ENCODE data around the gene ACKR4. TPM values are rescaled to one million over a fixed set of nuclear protein-coding genes. Genes with fewer than 3 reads are reported as not detected.

The ACKR4 gene
- total RNA-seq, 1 experiment from 2014 or later: not detected

DNA sequence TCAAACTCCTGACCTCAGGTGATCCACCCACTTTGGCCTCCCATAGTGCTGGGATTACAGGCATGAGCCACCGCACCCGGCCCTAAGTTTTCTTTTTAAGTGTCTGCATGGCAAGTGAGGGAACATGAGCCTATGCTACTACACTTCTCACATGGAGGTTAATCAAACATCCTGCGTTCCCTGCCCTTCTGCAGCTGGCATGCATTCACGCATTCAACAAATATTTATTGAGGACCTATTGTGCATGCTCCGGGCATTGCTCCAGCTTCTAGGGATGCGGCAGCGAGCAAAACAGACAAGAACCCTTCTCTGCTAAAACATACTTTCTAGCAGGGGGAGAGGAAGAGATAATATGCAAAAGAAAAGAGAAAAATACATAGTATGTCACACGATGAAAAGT lies 42.6 kb upstream of the ACKR4 start (continued):
- TF ChIP-seq, protein P1, sequence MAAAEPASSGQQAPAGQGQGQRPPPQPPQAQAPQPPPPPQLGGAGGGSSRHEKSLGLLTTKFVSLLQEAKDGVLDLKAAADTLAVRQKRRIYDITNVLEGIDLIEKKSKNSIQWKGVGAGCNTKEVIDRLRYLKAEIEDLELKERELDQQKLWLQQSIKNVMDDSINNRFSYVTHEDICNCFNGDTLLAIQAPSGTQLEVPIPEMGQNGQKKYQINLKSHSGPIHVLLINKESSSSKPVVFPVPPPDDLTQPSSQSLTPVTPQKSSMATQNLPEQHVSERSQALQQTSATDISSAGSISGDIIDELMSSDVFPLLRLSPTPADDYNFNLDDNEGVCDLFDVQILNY (CRISPR knock-in tag; IDR thresholded peaks at IDR 0.05): no peak

DNA sequence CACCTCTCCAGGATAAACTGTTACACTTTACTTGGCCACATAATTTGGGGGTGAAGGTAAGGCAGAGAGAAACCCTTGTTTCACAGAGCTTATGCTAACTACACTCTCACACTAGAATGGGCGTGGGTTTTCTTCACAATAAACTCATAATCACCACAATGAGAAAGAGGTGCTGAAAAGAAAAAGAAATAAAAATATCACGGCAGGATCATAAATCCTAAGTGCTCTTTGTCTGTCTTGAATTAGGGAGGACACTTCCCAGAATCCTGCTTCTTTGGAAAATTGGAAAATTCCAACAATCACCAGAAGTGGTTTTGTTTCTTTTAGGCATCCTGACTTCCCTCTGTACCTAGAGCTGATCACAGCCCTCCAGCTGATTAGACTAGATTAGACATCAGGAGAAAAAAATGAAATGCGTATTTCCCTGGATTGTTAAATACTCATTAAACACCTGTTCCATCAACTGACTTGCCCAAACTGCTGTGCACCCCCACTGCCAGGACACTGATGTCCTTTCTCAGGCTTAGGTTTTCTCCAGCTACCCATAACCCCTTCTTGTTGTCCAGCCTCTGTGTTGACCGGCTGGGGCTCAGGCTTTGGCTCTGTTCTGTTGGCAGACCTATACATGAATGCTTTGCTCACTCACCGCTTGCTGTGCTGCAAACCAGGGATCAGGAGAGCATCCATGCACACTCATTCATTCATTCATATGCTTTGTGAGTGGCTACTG lies 41.6 kb upstream of the ACKR4 start:
- Mint-ChIP-seq H3K4me1 (peaks cover 23% of the 10 kb centered on the region), H3K4me3 (no peak overlapping the region), H3K36me3 (peaks cover 4% of the 10 kb centered on the region; the same call in 1 of the 2 replicates), H3K27me3 (ENCODE audit: low read depth) (no peaks in the 10 kb centered on the region), H3K9me3 (no peaks in the 10 kb centered on the region), H3K27ac (0 out of 2 replicates have a peak overlapping the region, but pooled peaks have one; percentile 1)
- ATAC-seq (no peak), DNase-seq (ENCODE audit: low spot score) (no peak)
- ChIA-PET CTCF (no interaction called here), POLR2A (no interaction called here)
- TF ChIP-seq TCF7 (CRISPR knock-in tag; IDR thresholded peaks at IDR 0.05; ENCODE audit: low read depth): no peak
- TF ChIP-seq, protein P2, sequence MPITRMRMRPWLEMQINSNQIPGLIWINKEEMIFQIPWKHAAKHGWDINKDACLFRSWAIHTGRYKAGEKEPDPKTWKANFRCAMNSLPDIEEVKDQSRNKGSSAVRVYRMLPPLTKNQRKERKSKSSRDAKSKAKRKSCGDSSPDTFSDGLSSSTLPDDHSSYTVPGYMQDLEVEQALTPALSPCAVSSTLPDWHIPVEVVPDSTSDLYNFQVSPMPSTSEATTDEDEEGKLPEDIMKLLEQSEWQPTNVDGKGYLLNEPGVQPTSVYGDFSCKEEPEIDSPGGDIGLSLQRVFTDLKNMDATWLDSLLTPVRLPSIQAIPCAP (CRISPR knock-in tag; IDR thresholded peaks at IDR 0.05): no peak
- TF ChIP-seq MYBL2 (CRISPR knock-in tag; IDR thresholded peaks at IDR 0.05): no peak
- TF ChIP-seq, protein P3, sequence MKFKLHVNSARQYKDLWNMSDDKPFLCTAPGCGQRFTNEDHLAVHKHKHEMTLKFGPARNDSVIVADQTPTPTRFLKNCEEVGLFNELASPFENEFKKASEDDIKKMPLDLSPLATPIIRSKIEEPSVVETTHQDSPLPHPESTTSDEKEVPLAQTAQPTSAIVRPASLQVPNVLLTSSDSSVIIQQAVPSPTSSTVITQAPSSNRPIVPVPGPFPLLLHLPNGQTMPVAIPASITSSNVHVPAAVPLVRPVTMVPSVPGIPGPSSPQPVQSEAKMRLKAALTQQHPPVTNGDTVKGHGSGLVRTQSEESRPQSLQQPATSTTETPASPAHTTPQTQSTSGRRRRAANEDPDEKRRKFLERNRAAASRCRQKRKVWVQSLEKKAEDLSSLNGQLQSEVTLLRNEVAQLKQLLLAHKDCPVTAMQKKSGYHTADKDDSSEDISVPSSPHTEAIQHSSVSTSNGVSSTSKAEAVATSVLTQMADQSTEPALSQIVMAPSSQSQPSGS (CRISPR knock-in tag; IDR thresholded peaks at IDR 0.05; ENCODE audit: borderline replicate concordance, low read depth): no peak
- no peak for TF ChIP-seq SP1 (CRISPR knock-in tag; conservative IDR thresholded peaks at IDR 0.05)
- no peak for TF ChIP-seq ZNF423 (CRISPR knock-in tag; IDR thresholded peaks at IDR 0.05)
- no peak for TF ChIP-seq CBFB (CRISPR knock-in tag; IDR thresholded peaks at IDR 0.05; ENCODE audit: low read depth)
- TF ChIP-seq NR1H2 (CRISPR knock-in tag; IDR thresholded peaks at IDR 0.05): no peak
- TF ChIP-seq, protein P4, sequence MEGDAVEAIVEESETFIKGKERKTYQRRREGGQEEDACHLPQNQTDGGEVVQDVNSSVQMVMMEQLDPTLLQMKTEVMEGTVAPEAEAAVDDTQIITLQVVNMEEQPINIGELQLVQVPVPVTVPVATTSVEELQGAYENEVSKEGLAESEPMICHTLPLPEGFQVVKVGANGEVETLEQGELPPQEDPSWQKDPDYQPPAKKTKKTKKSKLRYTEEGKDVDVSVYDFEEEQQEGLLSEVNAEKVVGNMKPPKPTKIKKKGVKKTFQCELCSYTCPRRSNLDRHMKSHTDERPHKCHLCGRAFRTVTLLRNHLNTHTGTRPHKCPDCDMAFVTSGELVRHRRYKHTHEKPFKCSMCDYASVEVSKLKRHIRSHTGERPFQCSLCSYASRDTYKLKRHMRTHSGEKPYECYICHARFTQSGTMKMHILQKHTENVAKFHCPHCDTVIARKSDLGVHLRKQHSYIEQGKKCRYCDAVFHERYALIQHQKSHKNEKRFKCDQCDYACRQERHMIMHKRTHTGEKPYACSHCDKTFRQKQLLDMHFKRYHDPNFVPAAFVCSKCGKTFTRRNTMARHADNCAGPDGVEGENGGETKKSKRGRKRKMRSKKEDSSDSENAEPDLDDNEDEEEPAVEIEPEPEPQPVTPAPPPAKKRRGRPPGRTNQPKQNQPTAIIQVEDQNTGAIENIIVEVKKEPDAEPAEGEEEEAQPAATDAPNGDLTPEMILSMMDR (IDR thresholded peaks at IDR 0.05): no peak
- TF ChIP-seq, protein P5, sequence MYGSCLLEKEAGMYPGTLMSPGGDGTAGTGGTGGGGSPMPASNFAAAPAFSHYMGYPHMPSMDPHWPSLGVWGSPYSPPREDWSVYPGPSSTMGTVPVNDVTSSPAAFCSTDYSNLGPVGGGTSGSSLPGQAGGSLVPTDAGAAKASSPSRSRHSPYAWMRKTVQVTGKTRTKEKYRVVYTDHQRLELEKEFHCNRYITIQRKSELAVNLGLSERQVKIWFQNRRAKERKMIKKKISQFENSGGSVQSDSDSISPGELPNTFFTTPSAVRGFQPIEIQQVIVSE (CRISPR knock-in tag; IDR thresholded peaks at IDR 0.05; ENCODE audit: borderline replicate concordance): no peak
- no peak for TF ChIP-seq GRHL2 (CRISPR knock-in tag; IDR thresholded peaks at IDR 0.05; ENCODE audit: insufficient replicate concordance, severe bottlenecking)
- TF ChIP-seq, protein P6, sequence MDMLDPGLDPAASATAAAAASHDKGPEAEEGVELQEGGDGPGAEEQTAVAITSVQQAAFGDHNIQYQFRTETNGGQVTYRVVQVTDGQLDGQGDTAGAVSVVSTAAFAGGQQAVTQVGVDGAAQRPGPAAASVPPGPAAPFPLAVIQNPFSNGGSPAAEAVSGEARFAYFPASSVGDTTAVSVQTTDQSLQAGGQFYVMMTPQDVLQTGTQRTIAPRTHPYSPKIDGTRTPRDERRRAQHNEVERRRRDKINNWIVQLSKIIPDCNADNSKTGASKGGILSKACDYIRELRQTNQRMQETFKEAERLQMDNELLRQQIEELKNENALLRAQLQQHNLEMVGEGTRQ (CRISPR knock-in tag; IDR thresholded peaks at IDR 0.05): no peak
- no peak for TF ChIP-seq ZNF396 (CRISPR knock-in tag; IDR thresholded peaks at IDR 0.05; ENCODE audit: borderline replicate concordance)
- TF ChIP-seq, protein P7, sequence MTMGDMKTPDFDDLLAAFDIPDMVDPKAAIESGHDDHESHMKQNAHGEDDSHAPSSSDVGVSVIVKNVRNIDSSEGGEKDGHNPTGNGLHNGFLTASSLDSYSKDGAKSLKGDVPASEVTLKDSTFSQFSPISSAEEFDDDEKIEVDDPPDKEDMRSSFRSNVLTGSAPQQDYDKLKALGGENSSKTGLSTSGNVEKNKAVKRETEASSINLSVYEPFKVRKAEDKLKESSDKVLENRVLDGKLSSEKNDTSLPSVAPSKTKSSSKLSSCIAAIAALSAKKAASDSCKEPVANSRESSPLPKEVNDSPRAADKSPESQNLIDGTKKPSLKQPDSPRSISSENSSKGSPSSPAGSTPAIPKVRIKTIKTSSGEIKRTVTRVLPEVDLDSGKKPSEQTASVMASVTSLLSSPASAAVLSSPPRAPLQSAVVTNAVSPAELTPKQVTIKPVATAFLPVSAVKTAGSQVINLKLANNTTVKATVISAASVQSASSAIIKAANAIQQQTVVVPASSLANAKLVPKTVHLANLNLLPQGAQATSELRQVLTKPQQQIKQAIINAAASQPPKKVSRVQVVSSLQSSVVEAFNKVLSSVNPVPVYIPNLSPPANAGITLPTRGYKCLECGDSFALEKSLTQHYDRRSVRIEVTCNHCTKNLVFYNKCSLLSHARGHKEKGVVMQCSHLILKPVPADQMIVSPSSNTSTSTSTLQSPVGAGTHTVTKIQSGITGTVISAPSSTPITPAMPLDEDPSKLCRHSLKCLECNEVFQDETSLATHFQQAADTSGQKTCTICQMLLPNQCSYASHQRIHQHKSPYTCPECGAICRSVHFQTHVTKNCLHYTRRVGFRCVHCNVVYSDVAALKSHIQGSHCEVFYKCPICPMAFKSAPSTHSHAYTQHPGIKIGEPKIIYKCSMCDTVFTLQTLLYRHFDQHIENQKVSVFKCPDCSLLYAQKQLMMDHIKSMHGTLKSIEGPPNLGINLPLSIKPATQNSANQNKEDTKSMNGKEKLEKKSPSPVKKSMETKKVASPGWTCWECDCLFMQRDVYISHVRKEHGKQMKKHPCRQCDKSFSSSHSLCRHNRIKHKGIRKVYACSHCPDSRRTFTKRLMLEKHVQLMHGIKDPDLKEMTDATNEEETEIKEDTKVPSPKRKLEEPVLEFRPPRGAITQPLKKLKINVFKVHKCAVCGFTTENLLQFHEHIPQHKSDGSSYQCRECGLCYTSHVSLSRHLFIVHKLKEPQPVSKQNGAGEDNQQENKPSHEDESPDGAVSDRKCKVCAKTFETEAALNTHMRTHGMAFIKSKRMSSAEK (CRISPR knock-in tag; IDR thresholded peaks at IDR 0.05; ENCODE audit: borderline replicate concordance): no peak
- TF ChIP-seq PRRX2 (CRISPR knock-in tag; IDR thresholded peaks at IDR 0.05): no peak
- TF ChIP-seq, protein P8, sequence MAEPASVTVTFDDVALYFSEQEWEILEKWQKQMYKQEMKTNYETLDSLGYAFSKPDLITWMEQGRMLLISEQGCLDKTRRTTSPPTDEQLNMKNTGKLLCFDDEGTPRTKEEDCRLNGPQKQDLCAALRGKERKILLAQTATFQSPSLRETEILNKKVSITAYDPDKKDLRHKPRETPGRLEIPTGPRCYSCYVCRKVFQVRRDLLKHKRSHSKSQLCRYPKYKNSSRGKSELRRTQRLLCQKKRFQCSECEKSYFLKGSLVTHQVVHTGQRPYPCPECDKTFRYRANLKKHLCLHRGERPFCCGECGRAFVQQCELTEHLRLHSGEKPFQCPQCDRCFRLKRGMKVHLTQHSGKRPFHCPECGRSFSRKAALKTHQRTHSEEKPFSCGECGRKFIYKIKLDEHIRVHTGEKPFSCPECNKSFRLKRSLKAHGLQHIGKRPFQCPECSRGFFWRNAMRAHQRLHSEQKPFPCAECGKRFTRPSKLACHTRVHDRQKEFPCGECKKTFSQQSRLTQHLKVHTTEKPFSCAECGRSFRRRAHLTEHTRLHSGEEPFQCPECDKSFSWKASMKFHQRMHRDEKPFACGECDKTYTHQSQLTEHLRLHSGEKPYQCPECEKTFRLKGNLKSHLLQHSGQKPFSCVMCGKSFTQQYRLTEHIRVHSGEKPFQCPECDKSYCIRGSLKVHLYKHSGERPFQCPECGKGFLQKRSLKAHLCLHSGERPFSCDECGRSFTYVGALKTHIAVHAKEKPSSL (CRISPR knock-in tag; conservative IDR thresholded peaks at IDR 0.05): no peak
- no peak for TF ChIP-seq KAT7 (CRISPR knock-in tag; IDR thresholded peaks at IDR 0.05; ENCODE audit: borderline replicate concordance)
- TF ChIP-seq, protein P9, sequence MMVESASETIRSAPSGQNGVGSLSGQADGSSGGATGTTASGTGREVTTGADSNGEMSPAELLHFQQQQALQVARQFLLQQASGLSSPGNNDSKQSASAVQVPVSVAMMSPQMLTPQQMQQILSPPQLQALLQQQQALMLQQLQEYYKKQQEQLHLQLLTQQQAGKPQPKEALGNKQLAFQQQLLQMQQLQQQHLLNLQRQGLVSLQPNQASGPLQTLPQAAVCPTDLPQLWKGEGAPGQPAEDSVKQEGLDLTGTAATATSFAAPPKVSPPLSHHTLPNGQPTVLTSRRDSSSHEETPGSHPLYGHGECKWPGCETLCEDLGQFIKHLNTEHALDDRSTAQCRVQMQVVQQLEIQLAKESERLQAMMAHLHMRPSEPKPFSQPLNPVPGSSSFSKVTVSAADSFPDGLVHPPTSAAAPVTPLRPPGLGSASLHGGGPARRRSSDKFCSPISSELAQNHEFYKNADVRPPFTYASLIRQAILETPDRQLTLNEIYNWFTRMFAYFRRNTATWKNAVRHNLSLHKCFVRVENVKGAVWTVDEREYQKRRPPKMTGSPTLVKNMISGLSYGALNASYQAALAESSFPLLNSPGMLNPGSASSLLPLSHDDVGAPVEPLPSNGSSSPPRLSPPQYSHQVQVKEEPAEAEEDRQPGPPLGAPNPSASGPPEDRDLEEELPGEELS (CRISPR knock-in tag; IDR thresholded peaks at IDR 0.05): no peak
